GM12872 (cell line): ENCODE data around the gene B4GALT3.
A peak's percentile ranks its signal among the peaks of the same experiment; 100 is the strongest.

Experiments used
- TF ChIP-seq, protein P1 (sequence below): IDR thresholded peaks from 3 replicates; pipeline ENCODE4 v1.5.1; 2011; ENCODE audit warnings: low read depth, mild to moderate bottlenecking, low read length, moderate library complexity; ENCODE audit not compliant: insufficient read depth

Gene B4GALT3

DNA sequence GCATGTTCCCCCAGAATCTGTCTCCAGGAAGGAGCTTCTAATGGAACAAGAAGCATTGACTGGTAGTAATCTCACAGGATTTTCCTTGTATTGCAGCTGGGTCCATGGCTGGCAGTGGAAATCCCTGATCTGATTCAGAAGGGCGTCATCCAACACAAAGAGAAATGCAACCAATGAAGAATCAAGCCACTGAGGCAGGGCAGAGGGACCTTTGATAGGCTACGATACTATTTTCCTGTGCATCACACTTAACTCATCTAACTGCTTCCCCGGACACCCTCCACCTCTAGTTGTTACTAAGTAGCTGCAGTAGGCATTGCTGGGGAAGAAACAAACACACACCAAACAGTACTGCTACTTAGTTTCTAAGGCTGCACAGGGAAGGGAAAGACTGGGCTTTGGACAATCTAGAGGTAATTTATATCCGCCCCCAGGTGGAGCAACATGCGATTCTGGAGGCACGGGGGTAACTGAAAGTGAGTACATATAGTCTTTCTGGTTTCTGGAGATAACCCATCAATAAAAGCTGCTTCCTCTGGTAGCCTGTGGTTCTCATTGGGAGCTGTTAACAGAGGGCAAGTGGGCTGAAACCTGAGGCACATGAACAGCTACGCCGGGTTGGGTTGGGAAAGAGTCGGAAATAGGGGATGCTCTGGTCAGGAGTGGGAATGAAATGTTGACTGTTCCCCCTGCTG lies 18.8 kb downstream of the B4GALT3 start:
- TF ChIP-seq, protein P1, sequence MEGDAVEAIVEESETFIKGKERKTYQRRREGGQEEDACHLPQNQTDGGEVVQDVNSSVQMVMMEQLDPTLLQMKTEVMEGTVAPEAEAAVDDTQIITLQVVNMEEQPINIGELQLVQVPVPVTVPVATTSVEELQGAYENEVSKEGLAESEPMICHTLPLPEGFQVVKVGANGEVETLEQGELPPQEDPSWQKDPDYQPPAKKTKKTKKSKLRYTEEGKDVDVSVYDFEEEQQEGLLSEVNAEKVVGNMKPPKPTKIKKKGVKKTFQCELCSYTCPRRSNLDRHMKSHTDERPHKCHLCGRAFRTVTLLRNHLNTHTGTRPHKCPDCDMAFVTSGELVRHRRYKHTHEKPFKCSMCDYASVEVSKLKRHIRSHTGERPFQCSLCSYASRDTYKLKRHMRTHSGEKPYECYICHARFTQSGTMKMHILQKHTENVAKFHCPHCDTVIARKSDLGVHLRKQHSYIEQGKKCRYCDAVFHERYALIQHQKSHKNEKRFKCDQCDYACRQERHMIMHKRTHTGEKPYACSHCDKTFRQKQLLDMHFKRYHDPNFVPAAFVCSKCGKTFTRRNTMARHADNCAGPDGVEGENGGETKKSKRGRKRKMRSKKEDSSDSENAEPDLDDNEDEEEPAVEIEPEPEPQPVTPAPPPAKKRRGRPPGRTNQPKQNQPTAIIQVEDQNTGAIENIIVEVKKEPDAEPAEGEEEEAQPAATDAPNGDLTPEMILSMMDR: no peak

DNA sequence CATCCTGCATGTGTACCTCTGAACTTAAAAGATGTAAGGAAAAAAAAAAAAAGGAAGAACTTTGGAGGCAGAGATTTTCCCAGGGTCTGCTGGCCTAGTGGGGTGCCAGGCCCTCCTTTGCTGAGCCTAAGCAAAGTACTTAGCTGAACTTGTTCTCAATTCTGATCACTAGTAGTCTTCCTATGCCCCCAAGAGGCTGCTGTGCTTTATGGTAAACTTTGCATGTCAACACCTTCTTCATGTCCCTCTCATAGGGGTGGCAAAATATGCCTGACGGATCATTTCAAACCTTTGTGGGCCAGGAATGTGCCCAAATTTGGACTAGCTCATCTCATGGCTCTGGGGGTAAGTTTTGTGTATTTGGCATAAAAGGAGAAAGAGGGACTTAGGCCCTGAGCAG lies 19.4 kb downstream of the B4GALT3 start:
- TF ChIP-seq, protein P1: no peak

DNA sequence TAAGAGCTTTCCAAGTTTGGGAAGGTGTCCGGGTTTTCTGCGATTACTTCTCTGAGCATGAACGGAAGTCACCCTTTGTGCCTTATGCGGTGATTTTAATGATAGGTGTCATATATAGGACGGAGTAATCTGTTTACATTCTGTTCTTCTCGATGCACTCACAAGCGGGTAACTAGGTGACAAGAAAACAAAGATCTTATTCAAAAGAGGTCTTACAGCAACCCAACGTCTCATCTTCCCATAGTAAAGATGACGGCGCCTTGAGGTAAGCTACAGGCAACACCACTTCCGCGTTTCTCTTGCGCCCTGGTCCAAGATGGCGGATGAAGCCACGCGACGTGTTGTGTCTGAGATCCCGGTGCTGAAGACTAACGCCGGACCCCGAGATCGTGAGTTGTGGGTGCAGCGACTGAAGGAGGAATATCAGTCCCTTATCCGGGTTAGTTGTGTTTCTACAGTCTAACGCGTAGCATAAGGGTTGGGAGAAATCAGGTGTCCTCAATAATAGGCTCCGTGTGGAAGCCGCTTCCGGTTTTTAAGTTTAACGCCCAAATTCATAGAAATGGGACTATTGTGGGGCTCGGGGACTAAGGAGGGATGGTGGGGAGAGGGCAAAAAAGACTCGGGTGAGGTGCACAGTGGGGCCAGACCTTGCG lies 23.5 kb downstream of the B4GALT3 start, which contains the start of gene UFC1:
UFC1 (plus strand) TSS at position 297 of the 656 bp plus-strand sequence; CDS start at position 317, 20 bp downstream.
- TF ChIP-seq, protein P1: no peak

DNA sequence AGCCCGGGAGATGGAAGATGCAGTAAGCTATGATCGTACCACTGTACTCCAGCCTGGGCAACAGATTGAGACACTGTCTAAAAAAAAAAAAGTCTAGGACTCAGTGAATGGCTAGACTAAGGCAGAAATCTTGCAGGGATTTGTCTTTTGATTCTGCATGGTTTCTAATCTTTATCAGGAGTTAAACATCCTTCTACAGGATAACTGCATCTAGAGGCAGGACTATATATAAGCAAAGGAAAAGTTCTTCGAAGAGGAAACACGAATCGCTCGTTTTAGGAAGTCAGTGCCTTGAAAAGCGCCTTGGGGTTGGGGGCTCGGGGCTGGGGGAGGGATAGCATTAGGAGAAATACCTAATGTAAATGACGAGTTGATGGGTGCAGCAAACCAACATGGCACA lies 24.1 kb downstream of the B4GALT3 start:
- TF ChIP-seq, protein P1: no peak

DNA sequence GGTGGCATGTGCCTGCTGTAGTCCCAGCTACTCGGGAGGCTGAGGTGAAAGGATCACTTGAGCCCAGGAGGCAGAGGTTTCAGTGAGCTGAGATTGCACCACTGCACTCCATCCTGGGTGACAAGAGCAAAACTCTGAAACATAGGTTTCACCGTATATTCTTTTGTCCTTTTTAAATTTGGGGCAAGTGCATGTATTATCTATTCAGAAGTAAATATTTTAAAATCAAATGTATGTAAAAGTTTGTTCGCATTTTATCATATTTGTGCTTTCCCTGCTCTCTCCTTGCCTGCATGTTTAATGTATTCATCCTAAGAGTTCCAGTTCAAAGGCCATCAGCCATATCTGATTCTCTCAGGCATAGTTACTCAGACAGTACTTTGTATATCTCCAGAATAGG lies 31.5 kb downstream of the B4GALT3 start:
- TF ChIP-seq, protein P1: no peak

DNA sequence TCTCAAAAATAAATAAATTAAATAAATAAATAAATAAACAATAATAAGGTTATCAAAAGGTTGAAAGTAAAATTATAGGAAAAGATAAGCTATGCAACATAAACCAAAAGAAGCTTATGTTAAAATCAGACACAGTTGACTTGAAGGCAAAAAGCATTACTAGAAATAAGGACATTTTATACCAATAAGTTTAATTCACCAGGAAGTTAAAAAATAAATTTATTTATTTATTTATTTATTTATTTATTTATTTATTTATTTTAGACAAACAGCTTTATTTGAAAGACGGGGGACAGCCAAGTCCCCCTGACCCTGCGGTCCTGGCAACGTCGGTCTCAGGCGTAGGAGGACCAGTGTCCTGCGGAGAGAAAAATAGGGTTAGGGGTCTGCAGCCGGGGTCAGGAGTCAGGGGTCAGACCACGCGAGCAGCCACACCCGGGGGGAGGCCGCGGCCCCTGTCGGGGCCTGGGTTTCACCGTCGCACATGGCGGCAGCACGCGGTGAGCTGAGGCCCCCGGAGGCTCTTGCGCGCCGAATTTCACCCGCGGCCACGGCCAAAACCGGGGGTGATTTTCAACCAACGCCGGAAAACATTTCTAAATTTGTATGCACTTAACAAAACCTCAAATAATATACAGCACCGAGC lies 36.4 kb downstream of the B4GALT3 start:
- TF ChIP-seq, protein P1: no peak

DNA sequence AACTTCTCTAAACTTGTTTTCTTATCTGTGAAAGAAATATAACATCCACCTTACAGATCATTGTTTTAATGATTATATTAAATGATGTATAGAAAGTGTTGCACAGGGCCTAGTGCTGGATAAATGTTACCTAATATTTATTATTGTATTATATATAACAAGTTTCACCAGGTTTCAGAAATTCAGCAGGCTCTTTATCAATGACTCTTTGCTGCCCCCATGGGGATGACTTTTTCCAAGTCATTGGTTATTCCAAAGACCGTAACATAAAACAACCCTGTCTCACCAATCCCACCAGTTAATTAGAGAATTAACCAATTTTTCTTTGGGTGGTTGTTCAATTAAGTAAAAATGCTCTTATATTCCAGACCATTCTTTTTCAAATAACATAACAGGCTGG lies 37.5 kb downstream of the B4GALT3 start:
- TF ChIP-seq, protein P1: peak; percentile 40; the same call in 2 of the 3 replicates
